ENCODE data around the gene TAAR6. TPM values are rescaled to one million over a fixed set of nuclear protein-coding genes. Genes with fewer than 3 reads are reported as not detected.

Gene TAAR6
- total RNA-seq, 2 donors from 2014 or later, result not detected

- peaks cover 0 to under 1% of the 10 kb centered on the region in 2 donors for H3K4me1 Mint-ChIP-seq (ENCODE audit: low read depth in 2 of 2)
- H3K36me3 Mint-ChIP-seq, result no peaks in the 10 kb centered on the region
- no peak overlapping the region for H3K4me3 Mint-ChIP-seq
- no peak overlapping the region for H3K27ac Mint-ChIP-seq
- DNase-seq (ENCODE audit: low spot score), result no peak
- no peak for ATAC-seq
- peaks cover 0 to 6% of the 10 kb centered on the region in 2 donors for H3K27me3 Mint-ChIP-seq
- no peaks in the 10 kb centered on the region for H3K9me3 Mint-ChIP-seq
Measured at GRCh38 chr6:132604635-132605152, 34.6 kb downstream of the TAAR6 start.

- H3K27me3 Mint-ChIP-seq, result no peaks in the 10 kb centered on the region
- no peak for ATAC-seq
- no peaks in the 10 kb centered on the region for H3K9me3 Mint-ChIP-seq
- H3K4me1 Mint-ChIP-seq (ENCODE audit: low read depth in 2 of 2), result peaks cover 14 to 17% of the 10 kb centered on the region in 2 donors
- no peak overlapping the region for H3K27ac Mint-ChIP-seq
- H3K36me3 Mint-ChIP-seq, result no peaks in the 10 kb centered on the region
- H3K4me3 Mint-ChIP-seq, result no peak overlapping the region
- no peak for DNase-seq (ENCODE audit: low spot score)
Measured at GRCh38 chr6:132607544-132608233, 37.6 kb downstream of the TAAR6 start.

GRCh38 chr6:132611616-132612015 is 41.5 kb downstream of the TAAR6 start:
- DNase-seq (ENCODE audit: low spot score), result no peak
- H3K27me3 Mint-ChIP-seq, result no peaks in the 10 kb centered on the region
- H3K4me3 Mint-ChIP-seq, result no peak overlapping the region
- H3K36me3 Mint-ChIP-seq, result no peaks in the 10 kb centered on the region
- peaks cover 25 to 27% of the 10 kb centered on the region in 2 donors for H3K4me1 Mint-ChIP-seq (ENCODE audit: low read depth in 2 of 2)
- H3K27ac Mint-ChIP-seq, result peak overlapping the region; percentile 65 to 90
- ATAC-seq, result no peak
- H3K9me3 Mint-ChIP-seq, result no peaks in the 10 kb centered on the region

DNA sequence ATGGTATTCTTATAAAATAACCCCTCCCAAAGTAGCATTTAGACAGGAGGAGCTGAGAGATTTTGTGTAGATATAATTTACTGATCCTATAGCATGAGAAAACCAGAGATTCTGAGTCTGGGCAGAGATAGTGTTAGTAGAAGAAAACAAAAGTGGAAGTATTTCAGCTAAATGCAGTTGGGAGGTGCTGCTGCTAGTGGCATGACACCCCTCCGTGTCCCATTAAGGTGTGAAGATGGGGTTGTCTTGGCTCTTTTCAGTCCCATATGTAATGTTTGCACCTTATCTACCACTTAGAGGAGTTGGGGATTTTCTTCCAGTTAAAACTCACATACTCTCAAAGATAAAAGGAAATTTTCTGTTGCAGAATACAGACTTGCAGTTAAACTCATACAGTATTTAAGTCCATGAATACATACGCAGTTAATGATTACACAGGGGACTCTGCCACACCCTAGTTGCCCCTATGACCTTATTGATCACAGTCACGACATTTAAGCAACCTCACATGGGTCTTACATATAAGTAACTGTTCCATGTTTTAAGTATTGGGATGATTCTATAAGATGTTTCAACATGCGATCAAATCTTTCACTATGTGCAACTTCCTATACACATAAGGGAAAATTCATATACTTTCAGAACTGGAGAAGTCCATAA is 42.5 kb downstream of the TAAR6 start:
- Mint-ChIP-seq H3K27ac (peak overlapping the region; percentile 65 to 90), H3K4me3 (peak overlapping the region; percentile 71), H3K4me1 (ENCODE audit: low read depth in 2 of 2) (peaks cover 25 to 27% of the 10 kb centered on the region in 2 donors), H3K36me3 (no peaks in the 10 kb centered on the region), H3K9me3 (no peaks in the 10 kb centered on the region), H3K27me3 (no peaks in the 10 kb centered on the region)
- no peak for DNase-seq (ENCODE audit: low spot score)
- ATAC-seq, result peak; percentile 90

DNA sequence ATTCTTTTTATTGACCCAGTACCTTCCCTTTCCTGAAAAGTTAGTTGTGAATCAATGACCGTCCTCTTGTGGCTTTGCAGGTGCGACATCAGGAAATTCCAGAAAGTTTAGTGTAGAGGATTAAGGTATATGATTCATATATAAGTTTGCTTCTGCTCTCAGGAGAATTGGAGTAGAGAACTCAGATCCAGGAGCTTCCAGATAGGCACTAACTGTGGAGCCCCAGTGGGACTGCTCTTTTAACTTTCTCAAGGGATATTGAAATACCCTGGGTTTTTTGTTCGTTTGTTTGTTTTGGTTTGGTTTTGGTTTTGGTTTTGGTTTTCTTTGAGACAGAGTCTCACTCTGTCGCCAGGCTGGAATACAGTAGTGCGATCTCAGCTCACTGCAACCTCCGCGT is 44.4 kb downstream of the TAAR6 start:
- H3K4me3 Mint-ChIP-seq, result peak overlapping the region; percentile 79
- H3K9me3 Mint-ChIP-seq, result no peaks in the 10 kb centered on the region
- DNase-seq (ENCODE audit: low spot score) (no peak), ATAC-seq (peak; percentile 53 to 81)
- peak overlapping the region; percentile 63 to 91 for H3K27ac Mint-ChIP-seq
- no peaks in the 10 kb centered on the region for H3K36me3 Mint-ChIP-seq
- no peaks in the 10 kb centered on the region for H3K27me3 Mint-ChIP-seq
- peaks cover 25 to 27% of the 10 kb centered on the region in 2 donors for H3K4me1 Mint-ChIP-seq (ENCODE audit: low read depth in 2 of 2)

- Mint-ChIP-seq H3K27me3 (peaks cover 0 to 3% of the 10 kb centered on the region in 2 donors), H3K36me3 (no peaks in the 10 kb centered on the region), H3K27ac (no peak overlapping the region), H3K9me3 (no peaks in the 10 kb centered on the region), H3K4me1 (ENCODE audit: low read depth in 2 of 2) (peaks cover 16 to 18% of the 10 kb centered on the region in 2 donors), H3K4me3 (no peak overlapping the region)
- ATAC-seq, result no peak
- DNase-seq (ENCODE audit: low spot score), result no peak
Measured at GRCh38 chr6:132616677-132617076, 46.6 kb downstream of the TAAR6 start.

Other genes starting within 250 kb of the TAAR6 start
- gene MOXD1, start 168.8 kb upstream of the TAAR6 start, total RNA-seq, result under 1 TPM in 1 of 2 donors, not detected in 1; 0.70 TPM
- gene STX7, start 57.2 kb upstream of the TAAR6 start, total RNA-seq, result 10 to 100 TPM; 23.8 to 36.2 TPM
- gene TAAR9, start 32.0 kb upstream of the TAAR6 start, total RNA-seq, result not detected
- gene TAAR8, start 17.6 kb upstream of the TAAR6 start, total RNA-seq, result not detected
- not detected for gene TAAR5, start 19.4 kb downstream of the TAAR6 start, total RNA-seq
- not detected for gene TAAR2, start 54.0 kb downstream of the TAAR6 start, total RNA-seq
- gene TAAR1, start 88.9 kb downstream of the TAAR6 start, total RNA-seq, result not detected
- gene VNN1, start 143.7 kb downstream of the TAAR6 start, total RNA-seq, result 1 to 10 TPM in 1 of 2 donors, under 1 TPM in 1; 0.83 to 1.6 TPM
- 10 to 100 TPM; 28.9 to 30.8 TPM for gene VNN2, start 187.6 kb downstream of the TAAR6 start, total RNA-seq
- gene SLC18B1, start 228.3 kb downstream of the TAAR6 start, total RNA-seq, result 1 to 10 TPM; 2.9 to 5.6 TPM
- gene RPS12, start 244.2 kb downstream of the TAAR6 start, total RNA-seq, result 1,000 to 10,000 TPM in 1 of 2 donors, 100 to 1,000 TPM in 1; 832 to 1,576 TPM